CD14-positive monocyte (primary cell): ENCODE results near the gene SLC39A9. TPM values are rescaled to one million over a fixed set of nuclear protein-coding genes. Genes with fewer than 3 reads are reported as not detected.

Experiments used
- DNase-seq, 3 donors: peaks; one replicate each; pipeline ENCODE4 v3.0.0-alpha.2; 2011 to 2022
- H2AFZ ChIP-seq: 2 replicates; pipeline ENCODE4 v1.6.0; 2012; ENCODE audit warnings: mild to moderate bottlenecking, low read depth, low read length, inconsistent platforms; ENCODE audit not compliant: insufficient read depth, poor library complexity, severe bottlenecking
- H3K27ac ChIP-seq, 2 donors: 1 replicate in 1 of 2; 2 replicates in 1 of 2; pipeline ENCODE4 v1.5.1; 2012 to 2013; ENCODE audit warnings: low read length in 2 of 2, control low read depth in 1 of 2, inconsistent platforms in 1 of 2, low read depth in 1 of 2, mild to moderate bottlenecking in 1 of 2
- H3K27me3 ChIP-seq, 2 donors: one replicate each; pipeline versions ENCODE4 v1.6.0 to v1.6.1; 2011 to 2013; ENCODE audit warnings: low read length in 2 of 2; ENCODE audit not compliant: control insufficient read depth in 2 of 2, insufficient read depth in 2 of 2
- H3K36me3 ChIP-seq, 2 donors: replicated peaks in 1 of 2; 1 replicate in 1 of 2; 2 replicates in 1 of 2; pipeline versions ENCODE4 v1.5.1 to v1.6.1; 2012 to 2013; ENCODE audit warnings: low read length in 2 of 2, control low read depth in 1 of 2, inconsistent platforms in 1 of 2, mild to moderate bottlenecking in 1 of 2; ENCODE audit not compliant: insufficient read depth in 2 of 2, control insufficient read depth in 1 of 2
- H3K4me1 ChIP-seq, 2 donors: 1 replicate in 1 of 2; 2 replicates in 1 of 2; pipeline versions ENCODE4 v1.5.1 to v1.6.1; 2012 to 2013; ENCODE audit warnings: low read length in 2 of 2, control low read depth in 1 of 2, inconsistent platforms in 1 of 2, mild to moderate bottlenecking in 1 of 2, moderate library complexity in 1 of 2; ENCODE audit not compliant: insufficient read depth in 2 of 2, control insufficient read depth in 1 of 2
- H3K4me2 ChIP-seq: replicated peaks from 2 replicates; pipeline ENCODE3; 2012; ENCODE audit warnings: low read length, moderate library complexity, mild to moderate bottlenecking; ENCODE audit not compliant: poor library complexity, severe bottlenecking; ENCODE audit errors: extremely low read depth
- H3K4me3 ChIP-seq, 3 experiments: fragments of 200-600 bp in 1 of 3; sonication (generic) in 1 of 3; replicated peaks in 1 of 3; 1 replicate in 2 of 3; 2 replicates in 1 of 3; pipeline ENCODE4 v1.5.1; 2011 to 2013; ENCODE audit warnings: low read length in 3 of 3, mild to moderate bottlenecking in 3 of 3, control low read depth in 2 of 3, low read depth in 2 of 3, inconsistent platforms in 1 of 3, moderate library complexity in 1 of 3
- H3K79me2 ChIP-seq: 2 replicates; pipeline ENCODE4 v1.6.0; 2012; ENCODE audit warnings: mild to moderate bottlenecking, control low read depth, inconsistent platforms, low read length, moderate library complexity; ENCODE audit not compliant: insufficient read depth
- H3K9ac ChIP-seq: 2 replicates; pipeline ENCODE4 v1.6.0; 2017; ENCODE audit warnings: low read length, mild to moderate bottlenecking; ENCODE audit not compliant: insufficient read depth, poor library complexity, severe bottlenecking
- H3K9me3 ChIP-seq, 2 donors: replicated peaks in 1 of 2; 1 replicate in 1 of 2; 2 replicates in 1 of 2; pipeline versions ENCODE4 v1.5.1 to v1.6.1; 2012 to 2013; ENCODE audit warnings: low read length in 2 of 2, control low read depth in 1 of 2; ENCODE audit not compliant: control insufficient read depth in 1 of 2, insufficient read depth in 1 of 2
- H4K20me1 ChIP-seq: 2 replicates; pipeline ENCODE4 v1.6.0; 2012; ENCODE audit warnings: mild to moderate bottlenecking, low read length, control low read depth, moderate library complexity; ENCODE audit not compliant: insufficient read depth
- H3K27ac Mint-ChIP-seq, 7 donors: one replicate each; pipeline ENCODE4 v1.8.0; 2020; ENCODE audit warnings: mild to moderate bottlenecking in 7 of 7, mixed read lengths in 7 of 7, moderate library complexity in 6 of 7, inconsistent platforms in 2 of 7
- H3K27me3 Mint-ChIP-seq, 3 donors: one replicate each; pipeline ENCODE4 v1.8.0; 2021 to 2022; ENCODE audit warnings: low read depth in 3 of 3, mild to moderate bottlenecking in 3 of 3, mixed read lengths in 3 of 3, moderate library complexity in 3 of 3, inconsistent platforms in 1 of 3
- H3K36me3 Mint-ChIP-seq, 2 donors: one replicate each; pipeline ENCODE4 v1.8.0; 2020; ENCODE audit warnings: mixed read lengths in 2 of 2, inconsistent platforms in 1 of 2, mild to moderate bottlenecking in 1 of 2
- H3K4me1 Mint-ChIP-seq: one replicate; pipeline ENCODE4 v1.8.0; 2020; ENCODE audit warnings: mild to moderate bottlenecking, mixed read lengths
- H3K4me3 Mint-ChIP-seq, 2 donors: one replicate each; pipeline ENCODE4 v1.8.0; 2020; ENCODE audit warnings: mild to moderate bottlenecking in 2 of 2, mixed read lengths in 2 of 2, moderate library complexity in 1 of 2
- H3K9me3 Mint-ChIP-seq, 7 donors: one replicate each; pipeline ENCODE4 v1.8.0; 2020 to 2022; ENCODE audit warnings: mixed read lengths in 7 of 7, mild to moderate bottlenecking in 6 of 7, moderate library complexity in 6 of 7, inconsistent platforms in 2 of 7
- WGBS: methylation state at CpG from one replicate; pipeline ENCODE4 v1.1.5; 2013; ENCODE audit warnings: missing lambda C conversion rate; ENCODE audit not compliant: insufficient coverage; 5-methylcytosine and 5-hydroxymethylcytosine counted together
- intact Hi-C, 2 donors: fragments of 100-400 bp; cut with micrococcal nuclease; formaldehyde crosslinking; loops; one replicate each; pipeline versions ENCODE4 v1.15.0 to v1.15.1; 2023
- polyA plus RNA-seq, 3 donors: library from polyadenylated mRNA; depleted of rRNA in 1 of 3; unstranded in 2 of 3; stranded (reverse) in 1 of 3; fragments of 300-500 nt in 2 of 3; fragments of >200 nt in 1 of 3; fragmentation: Illumina TruSeq in 2 of 3; gene quantifications; 1 replicate in 2 of 3; 2 replicates in 1 of 3; pipeline ENCODE4 v1.2.3, GENCODE V29; 2012 to 2021
- TF ChIP-seq, protein P1 (sequence below): fragments of 200-600 bp; IDR thresholded peaks from one replicate; pipeline ENCODE4 v1.8.0; 2022; ENCODE audit warnings: antibody characterized with exemption, mild to moderate bottlenecking

SLC39A9 gene
- polyA plus RNA-seq, 3 donors = 28.6 to 44.2 (median 37.6) TPM

DNA sequence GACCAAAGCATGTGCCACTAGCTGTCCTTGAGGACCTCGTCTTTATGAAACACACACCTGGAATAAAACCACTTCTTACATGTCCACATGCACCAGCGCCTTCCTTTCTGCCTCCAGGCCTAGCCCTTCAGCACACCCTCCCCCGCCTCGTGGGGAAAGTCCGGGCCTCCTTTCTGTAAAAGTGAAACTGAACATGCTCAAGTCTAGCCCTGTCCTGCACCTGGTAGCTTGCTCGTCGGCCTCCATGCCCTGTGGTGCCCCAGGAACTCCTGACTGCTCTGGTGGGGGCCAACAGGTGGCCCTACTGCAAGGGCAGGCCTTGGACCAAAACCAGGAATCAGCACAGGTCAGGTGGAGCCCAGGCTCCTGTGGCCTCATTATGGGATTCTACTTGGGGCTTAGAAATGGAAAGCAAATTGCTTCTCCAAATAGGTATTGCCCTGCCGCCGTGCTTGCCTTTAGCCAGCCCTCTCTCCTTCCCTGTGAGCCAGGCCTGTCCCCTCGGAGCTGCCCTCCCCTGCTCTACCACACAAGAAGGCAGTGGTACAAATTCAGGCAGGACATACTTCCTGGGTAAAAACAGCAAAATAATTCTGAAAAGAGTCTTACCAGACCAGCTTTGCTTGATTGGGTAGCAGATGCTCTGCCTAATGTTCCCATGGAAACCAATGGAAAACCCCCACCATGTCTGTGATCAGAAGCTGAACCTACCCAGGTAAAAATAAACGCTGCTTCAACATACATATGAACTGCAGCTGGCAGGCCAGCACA, 43.9 kb upstream of the SLC39A9 start:
- no peak overlapping the region for H3K4me3 ChIP-seq
- H2AFZ ChIP-seq = peak overlapping the region; percentile 35
- intact Hi-C loops = no loop called here
- no peaks in the 10 kb centered on the region for H3K9me3 Mint-ChIP-seq
- H3K79me2 ChIP-seq = no peaks in the 10 kb centered on the region
- no peak overlapping the region for H3K27ac ChIP-seq
- H3K36me3 Mint-ChIP-seq = no peaks in the 10 kb centered on the region
- TF ChIP-seq, protein P1, sequence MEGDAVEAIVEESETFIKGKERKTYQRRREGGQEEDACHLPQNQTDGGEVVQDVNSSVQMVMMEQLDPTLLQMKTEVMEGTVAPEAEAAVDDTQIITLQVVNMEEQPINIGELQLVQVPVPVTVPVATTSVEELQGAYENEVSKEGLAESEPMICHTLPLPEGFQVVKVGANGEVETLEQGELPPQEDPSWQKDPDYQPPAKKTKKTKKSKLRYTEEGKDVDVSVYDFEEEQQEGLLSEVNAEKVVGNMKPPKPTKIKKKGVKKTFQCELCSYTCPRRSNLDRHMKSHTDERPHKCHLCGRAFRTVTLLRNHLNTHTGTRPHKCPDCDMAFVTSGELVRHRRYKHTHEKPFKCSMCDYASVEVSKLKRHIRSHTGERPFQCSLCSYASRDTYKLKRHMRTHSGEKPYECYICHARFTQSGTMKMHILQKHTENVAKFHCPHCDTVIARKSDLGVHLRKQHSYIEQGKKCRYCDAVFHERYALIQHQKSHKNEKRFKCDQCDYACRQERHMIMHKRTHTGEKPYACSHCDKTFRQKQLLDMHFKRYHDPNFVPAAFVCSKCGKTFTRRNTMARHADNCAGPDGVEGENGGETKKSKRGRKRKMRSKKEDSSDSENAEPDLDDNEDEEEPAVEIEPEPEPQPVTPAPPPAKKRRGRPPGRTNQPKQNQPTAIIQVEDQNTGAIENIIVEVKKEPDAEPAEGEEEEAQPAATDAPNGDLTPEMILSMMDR = no peak
- H3K36me3 ChIP-seq = no peaks in the 10 kb centered on the region
- no peak overlapping the region for H3K9ac ChIP-seq
- peak overlapping the region in 3 of 7 donors; percentile 37 to 67 (median 63) for H3K27ac Mint-ChIP-seq
- H3K4me1 Mint-ChIP-seq = peaks cover 22% of the 10 kb centered on the region
- no peak overlapping the region for H3K4me2 ChIP-seq
- 76% methylated on average over 11 of the region's 11 CpGs for WGBS
- H3K4me1 ChIP-seq = peaks cover 11 to 16% of the 10 kb centered on the region in 2 donors
- no peaks in the 10 kb centered on the region for H3K27me3 ChIP-seq
- peak overlapping the region in 1 of 2 donors; percentile 37 for H3K4me3 Mint-ChIP-seq
- DNase-seq = no peak
- H3K27me3 Mint-ChIP-seq = peaks cover 6 to 20% (median 8%) of the 10 kb centered on the region in 3 donors
- no peaks in the 10 kb centered on the region for H4K20me1 ChIP-seq
- H3K9me3 ChIP-seq = no peaks in the 10 kb centered on the region

DNA sequence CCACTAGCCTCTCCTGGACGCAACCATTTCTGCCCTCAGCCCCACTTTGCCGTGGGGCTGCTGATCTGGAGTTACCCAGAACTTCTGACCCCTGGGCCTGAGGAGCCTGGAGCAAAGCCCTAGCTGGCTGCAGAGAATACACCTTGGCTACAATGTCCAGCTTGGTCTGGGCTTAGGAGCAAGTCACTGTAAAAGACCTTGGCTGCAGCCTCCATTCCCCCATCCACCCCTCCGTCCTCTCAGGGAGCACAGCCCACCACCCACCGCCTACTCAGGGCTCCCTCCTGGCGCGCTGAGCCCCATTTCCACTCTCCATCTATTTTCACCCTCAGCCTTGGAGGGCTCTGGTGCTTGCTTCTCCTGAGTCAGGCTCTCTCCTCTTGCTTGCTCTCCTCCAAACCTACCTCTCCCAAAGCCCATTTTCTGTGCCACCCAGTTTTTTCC, 43.3 kb upstream of the SLC39A9 start:
- Mint-ChIP-seq H3K36me3 (no peaks in the 10 kb centered on the region), H3K4me3 (no peak overlapping the region), H3K4me1 (peaks cover 22% of the 10 kb centered on the region), H3K27me3 (peaks cover 7 to 15% (median 8%) of the 10 kb centered on the region in 3 donors), H3K9me3 (no peaks in the 10 kb centered on the region), H3K27ac (no peak overlapping the region)
- H3K36me3 ChIP-seq = no peaks in the 10 kb centered on the region
- no peaks in the 10 kb centered on the region for H4K20me1 ChIP-seq
- no peaks in the 10 kb centered on the region for H3K9me3 ChIP-seq
- 99% methylated on average over 6 of the region's 6 CpGs for WGBS
- no peak overlapping the region for H3K4me2 ChIP-seq
- no peak overlapping the region for H2AFZ ChIP-seq
- no peak overlapping the region for H3K9ac ChIP-seq
- H3K79me2 ChIP-seq = no peaks in the 10 kb centered on the region
- no peaks in the 10 kb centered on the region for H3K27me3 ChIP-seq
- intact Hi-C loops = no loop called here
- TF ChIP-seq, protein P1 = no peak
- DNase-seq = no peak
- no peak overlapping the region for H3K4me3 ChIP-seq
- H3K27ac ChIP-seq = no peak overlapping the region
- H3K4me1 ChIP-seq = peaks cover 11 to 16% of the 10 kb centered on the region in 2 donors
